GM19023 (cell line): ENCODE measurements around the gene IMPA2.

Source experiments
- ATAC-seq: cut with Tn5 transposase; IDR thresholded peaks from one replicate; pipeline ENCODE4 v1.9.1; 2021; ENCODE audit warnings: mild to moderate bottlenecking, moderate library complexity; ENCODE audit not compliant: unreplicated experiment

The IMPA2 gene

DNA sequence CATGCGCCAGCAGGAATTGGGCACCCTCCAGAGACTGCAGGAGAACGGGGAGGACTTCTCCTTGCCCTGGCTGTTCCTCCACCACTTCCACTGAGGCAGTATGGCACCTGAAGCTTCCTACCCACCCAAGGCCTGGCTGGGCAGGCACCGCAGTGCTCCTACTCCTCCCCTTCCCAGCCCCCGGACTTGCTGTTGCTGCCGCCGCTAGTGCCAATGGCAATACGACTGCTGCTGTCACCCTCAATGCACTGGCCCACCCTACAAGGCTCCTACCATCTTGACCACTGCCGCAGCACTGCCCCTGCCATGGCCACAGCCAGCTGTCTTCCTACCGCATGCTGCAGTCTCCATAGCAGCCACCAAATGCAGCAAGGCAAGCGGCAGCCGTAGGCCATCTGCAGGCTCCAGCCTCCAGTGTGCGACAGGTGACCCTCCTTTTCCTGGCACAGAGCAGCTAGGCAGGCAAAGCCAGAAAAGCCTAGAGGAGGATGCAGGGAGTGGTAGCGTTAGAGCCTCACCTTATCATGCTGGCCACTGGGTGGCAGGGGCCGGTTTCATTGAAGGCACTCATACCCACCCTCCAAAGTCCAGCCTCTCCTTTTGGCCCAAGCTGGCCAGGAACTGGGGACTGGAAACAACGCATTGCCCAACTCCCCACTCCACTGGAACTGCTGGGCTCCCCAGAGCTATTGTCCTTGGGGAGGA lies 64.9 kb downstream of the IMPA2 start:
- no peak for ATAC-seq

DNA sequence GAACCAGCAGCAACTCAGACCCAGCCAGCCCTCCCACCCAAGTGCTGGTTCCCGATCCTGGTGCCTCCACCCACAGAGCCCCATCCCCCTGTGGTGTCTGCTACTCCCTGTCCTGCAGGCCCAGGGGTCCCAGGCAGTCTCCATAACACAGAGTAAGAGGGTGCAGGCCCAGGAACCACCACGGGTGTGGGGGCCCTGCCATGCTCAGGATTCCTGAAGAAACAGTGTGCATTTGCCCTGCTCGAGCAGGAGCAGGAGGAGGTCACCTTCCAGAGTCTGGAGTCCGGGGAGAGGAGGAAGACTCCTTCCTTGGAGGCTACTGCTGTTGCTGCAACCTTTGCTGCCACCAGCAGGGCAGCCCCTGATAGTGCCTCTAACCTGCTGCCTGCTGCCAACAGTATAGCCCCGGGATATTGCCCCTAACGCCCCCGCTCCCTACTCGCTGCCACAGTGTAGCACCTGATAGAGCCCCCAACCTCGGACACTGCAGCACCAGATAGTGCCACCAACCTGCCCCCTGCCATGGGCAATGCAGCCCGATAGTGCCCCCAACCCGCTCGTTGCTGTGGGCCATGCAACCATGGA lies 65.5 kb downstream of the IMPA2 start:
- ATAC-seq: no peak

- no peak for ATAC-seq
Measured at GRCh38 chr18:12048010-12048826, 66.9 kb downstream of the IMPA2 start.

GRCh38 chr18:12048827-12049175 lies 67.5 kb downstream of the IMPA2 start:
- no peak for ATAC-seq

GRCh38 chr18:12049978-12050811 lies 68.9 kb downstream of the IMPA2 start:
- peak; percentile 86 for ATAC-seq

- no peak for ATAC-seq
Measured at GRCh38 chr18:12052866-12053265, 71.6 kb downstream of the IMPA2 start.

DNA sequence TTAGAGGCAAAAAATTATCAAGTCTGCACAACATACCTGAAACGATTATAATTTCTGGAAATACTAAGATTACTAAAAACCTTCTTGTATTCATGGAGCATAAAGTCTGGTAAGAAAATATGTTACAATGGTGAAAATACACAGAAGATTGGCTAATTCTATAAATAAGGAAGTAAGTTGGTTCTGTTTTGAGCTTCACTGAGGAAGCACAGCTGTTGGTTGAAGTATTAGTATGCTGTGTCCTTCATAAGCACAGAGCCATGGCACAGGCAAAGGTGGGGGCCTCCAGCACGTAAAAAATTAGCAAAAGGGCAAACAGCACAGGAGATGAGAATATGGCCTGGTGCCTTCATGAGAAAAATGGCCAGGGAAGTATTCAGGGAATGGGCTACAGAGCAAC lies 72.0 kb downstream of the IMPA2 start:
- ATAC-seq: no peak

DNA sequence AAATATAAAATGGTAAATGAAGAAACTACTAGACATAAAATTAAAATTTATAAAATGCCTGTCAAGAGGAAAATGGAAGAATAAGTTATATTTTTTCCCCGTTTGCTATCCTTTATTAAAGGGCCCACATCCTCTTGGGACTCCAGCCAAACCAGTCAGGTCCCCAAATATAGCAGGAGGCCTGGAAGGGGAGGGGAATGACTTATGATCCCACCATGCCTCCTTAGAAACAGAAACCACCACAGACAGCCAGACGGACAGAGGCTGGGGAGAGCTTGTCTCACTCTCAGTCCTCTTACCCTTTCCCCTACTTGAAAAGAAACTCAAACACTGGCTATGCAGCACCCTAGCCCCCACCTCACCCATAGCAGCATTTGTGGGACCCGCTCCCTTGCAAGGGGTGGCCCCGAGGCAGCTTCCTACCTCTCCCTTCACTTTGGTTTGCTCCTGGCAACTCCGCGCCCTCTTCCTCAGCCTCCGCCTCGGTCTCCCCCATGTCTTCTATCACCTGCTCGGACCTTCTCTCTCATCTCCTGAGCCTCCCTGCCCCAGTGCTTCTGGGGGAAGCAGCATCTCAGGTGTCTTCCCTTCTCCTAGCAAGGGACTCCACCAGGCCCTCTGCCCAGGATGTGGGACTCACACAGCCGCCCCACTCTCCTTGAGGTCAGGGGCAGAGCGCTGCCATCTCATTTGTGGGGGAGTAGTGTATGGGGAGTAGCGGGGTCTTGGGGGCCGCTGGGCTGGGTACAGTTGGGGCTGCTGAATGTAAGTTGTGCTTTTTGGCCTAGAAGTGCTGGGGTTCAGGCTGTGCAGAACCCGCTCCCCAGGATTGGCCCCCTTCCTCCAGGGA lies 75.0 kb downstream of the IMPA2 start:
- no peak for ATAC-seq

DNA sequence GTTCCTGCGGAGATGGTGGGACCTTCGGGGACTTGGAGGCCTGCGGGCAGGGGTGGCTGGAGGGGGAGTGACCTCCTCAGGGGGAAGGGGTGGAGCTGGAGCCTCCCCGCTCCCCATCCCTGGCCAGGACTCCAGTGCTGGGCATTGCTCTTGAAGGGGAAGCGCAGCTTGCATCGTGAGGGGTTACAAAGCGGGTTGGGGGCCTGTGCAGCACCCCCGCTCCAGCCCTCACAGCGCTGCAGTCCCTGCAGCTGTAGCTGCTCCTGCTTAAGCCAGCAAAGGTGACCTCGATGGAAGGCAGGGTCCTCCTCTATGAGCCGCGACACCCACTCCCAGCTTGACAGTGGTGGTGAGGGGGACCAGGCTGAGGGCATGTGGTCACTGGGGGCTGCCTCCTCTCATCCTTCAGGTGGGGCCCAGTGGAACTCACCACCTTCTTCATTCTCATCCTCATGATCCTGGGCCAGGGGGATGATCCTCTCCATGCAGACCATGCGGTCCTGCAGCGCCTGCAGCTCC lies 75.6 kb downstream of the IMPA2 start:
- ATAC-seq: no peak

DNA sequence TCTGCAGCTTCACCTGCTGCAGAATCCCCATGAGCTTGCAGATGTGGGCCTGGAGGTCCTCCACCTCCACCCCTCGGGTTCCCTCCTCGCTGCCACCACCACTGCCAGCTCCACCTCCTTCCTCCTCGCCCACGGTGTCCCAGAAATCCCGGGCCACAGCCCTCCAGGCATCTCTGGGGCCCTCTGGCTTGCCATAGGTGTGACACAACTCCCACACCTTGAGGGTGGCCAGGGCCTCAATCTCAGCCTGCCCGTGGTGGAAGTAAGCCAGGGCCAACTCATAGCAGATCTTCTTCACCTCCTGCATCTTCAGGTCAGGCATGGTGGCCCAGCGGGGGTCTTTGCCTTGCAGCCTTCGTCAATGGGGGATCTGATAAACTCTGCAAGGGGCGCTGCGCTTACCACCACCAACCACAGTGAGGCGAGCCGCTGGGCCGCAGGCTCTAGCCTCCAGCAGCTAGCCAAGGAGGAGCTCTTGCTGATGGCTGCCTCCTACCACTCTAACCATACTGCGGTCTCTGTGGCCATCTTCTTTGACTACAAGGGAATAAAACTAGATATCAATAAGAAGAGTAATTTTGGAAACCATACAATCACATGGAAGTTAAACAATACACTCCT lies 76.2 kb downstream of the IMPA2 start:
- ATAC-seq: no peak

GRCh38 chr18:12059334-12060181 lies 78.3 kb downstream of the IMPA2 start:
- ATAC-seq: no peak

DNA sequence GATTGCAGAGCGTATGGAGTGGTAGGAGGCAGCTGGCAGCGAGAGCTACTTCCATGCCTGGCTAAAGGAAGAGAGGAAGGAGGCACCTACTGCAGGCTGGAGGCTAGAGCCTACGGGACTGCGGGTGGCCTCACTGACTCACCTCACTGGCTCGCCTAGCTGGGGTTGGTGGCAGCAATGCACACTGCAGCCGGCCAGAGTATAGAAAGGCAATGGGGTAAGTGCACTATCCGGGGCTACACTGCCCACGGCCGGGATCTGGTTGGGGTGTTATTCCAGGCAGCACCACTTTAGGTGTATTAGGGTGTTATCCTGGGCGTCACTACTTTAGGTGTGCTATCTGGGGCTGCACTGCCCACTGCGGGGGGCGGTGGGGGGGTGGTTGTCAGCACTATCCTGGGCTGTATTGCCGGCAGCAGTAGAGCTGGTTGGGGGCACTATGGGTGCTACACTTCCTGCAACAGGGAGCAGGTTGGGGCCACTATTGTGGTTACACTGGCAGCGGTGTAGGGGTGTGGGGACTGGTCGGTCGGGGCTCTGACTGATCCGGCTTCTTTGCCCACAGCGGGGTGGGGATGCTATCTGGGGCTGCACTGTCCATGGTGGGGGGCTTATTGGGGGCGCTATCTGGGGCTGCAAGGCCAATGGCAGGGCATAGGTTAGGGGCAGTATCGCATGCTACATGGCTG lies 79.0 kb downstream of the IMPA2 start:
- ATAC-seq: no peak

DNA sequence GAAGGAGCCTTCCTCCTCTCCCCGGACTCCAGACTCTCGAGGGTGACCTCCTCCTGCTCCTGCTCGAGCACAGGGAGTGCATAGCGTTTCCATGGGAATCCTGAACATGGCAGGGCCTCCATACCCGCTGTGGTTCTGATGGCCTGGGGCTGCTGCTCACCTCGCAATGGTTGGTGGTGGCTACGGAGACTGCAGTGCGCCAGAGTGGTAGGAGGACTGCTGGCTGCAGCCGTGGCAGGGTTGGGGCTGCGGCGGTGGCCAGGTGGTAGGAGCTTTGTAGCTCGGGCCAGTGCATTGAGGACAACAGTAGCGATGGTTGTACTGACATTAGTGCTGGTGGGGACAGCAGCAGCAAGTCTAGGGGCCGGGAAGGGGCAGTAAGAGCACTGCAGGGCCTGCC lies 80.4 kb downstream of the IMPA2 start:
- no peak for ATAC-seq

DNA sequence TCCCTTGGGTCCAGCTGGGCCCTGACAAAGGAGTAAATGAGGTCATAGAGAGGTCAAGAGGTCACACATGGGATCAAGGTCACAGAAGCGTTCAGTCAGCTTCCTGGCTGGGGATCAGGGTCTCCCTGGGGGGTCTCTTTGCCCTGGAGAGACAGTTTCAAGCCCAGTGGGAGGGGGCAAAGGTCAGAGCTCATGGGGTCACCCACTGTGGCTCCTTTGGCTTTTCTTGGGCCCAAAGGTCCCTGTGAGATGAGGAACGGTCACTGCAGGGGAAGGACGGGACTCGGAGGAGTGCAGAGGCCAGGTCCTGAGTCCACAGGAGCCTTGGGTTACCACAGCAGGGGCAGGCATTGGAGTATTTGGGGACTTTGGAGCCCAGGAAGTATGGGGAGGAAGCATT lies 81.7 kb downstream of the IMPA2 start:
- no peak for ATAC-seq

DNA sequence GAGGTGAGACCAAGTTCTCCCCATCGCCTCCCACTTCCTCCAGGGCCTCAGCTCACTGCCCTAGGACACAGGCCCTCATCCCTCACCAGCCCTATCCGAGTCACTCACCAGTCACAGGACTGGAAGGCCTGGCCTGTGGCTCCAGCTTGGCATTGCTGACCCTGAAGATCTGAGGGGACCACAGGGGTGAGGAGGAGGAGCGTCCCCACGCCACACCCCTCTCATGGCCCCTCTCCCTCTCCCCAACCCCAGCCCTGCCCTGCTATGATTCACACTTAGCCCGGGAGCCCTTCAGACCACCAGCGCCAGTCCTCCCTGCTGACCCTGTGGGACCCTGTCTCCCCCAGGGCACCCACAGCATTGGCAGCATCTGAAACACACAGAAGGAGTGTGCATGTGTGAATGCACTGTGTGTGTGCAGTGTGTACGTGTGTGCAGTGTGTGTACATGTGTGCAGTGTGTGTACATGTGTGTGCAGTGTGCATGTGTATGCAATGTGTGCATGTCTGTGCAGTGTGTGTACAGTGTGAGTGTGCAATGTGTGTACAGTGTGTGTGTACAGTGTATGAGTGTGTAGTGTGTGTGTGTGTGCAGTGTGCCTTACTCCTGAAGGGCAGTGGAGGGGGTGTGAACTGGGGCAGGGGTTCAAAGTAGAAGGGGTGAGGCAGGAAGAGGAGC lies 82.9 kb downstream of the IMPA2 start:
- ATAC-seq: no peak

- no peak for ATAC-seq
Measured at GRCh38 chr18:12065397-12065796, 84.1 kb downstream of the IMPA2 start.

DNA sequence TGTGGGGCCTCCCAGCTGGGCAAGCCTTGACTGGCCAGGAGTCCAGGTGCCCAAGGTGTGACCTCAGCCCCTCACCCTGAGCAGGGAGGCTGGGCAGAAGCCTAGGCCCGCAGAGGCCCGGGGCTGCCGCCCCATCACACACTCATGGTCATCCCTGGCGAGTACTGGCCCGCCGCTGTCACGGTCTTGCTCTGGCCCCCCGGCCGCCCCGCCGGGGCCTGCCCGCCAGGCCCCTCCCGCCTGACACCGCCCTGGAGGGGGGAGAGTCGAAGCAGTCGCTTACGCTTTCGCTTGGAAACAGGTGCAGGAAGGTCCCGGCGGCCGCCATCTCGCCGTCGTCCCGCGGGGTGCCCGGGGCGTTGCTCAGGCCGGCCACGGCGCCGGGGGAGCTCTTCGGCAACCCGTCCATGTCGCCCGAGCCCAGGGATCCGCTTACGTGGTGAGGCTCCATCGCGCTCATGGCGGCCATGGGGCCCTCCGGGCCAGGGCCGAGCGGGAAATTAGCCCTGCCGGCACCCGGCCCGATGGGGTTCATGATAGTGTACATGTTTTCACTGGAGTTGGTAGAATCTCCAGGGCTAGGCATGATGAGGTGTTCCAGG lies 85.7 kb downstream of the IMPA2 start:
- no peak for ATAC-seq
